Measurements from ENCODE around the gene CNTF.

CNTF gene

GRCh38 chr11:58645854-58646253 lies 23.4 kb downstream of the CNTF start:
- H3K36me3 ChIP-seq (ENCODE audit: control insufficient read depth in 2 of 2, insufficient read depth in 1 of 2, low read length in 2 of 2), result no peaks in the 10 kb centered on the region
- H3K9me3 ChIP-seq (ENCODE audit: control insufficient read depth, insufficient read depth, low read depth, low read length), result no peaks in the 10 kb centered on the region
- no peak overlapping the region for H3K4me3 ChIP-seq (ENCODE audit: low read depth, low read length)
- no peak overlapping the region for H3K27ac ChIP-seq (ENCODE audit: extremely low read depth, low read depth, low read length)
- CTCF ChIA-PET, result interaction anchor here (0.7 kb wide), 2 partner anchors 30 to 520 kb away, joined by 3 to 4 read pairs; no protein-coding TSS in a partner anchor
- POLR2A ChIA-PET, result no interaction called here
- H3K4me1 ChIP-seq (ENCODE audit: control insufficient read depth, insufficient read depth, low read length), result no peaks in the 10 kb centered on the region
- no peak for TF ChIP-seq ZNF248 (tag by site-specific recombination; IDR thresholded peaks at IDR 0.05)
- TF ChIP-seq ZNF777 (tag by site-specific recombination; IDR thresholded peaks at IDR 0.05; ENCODE audit: borderline replicate concordance), result no peak
- no peak for TF ChIP-seq ZNF19 (tag by site-specific recombination; IDR thresholded peaks at IDR 0.05; ENCODE audit: low read depth)
- no peak for TF ChIP-seq ZNF521 (tag by site-specific recombination; IDR thresholded peaks at IDR 0.05)
- TF ChIP-seq SETDB1 (IDR thresholded peaks at IDR 0.05; ENCODE audit: insufficient read length, low read length), result peak; percentile 60
- TF ChIP-seq ZNF585B (tag by site-specific recombination; IDR thresholded peaks at IDR 0.05), result peak; percentile 89
- no peak for TF ChIP-seq ZNF660 (tag by site-specific recombination; IDR thresholded peaks at IDR 0.05)
- no peak for TF ChIP-seq ZNF202 (tag by site-specific recombination; IDR thresholded peaks at IDR 0.05; ENCODE audit: borderline replicate concordance)
- TF ChIP-seq ZNF610 (tag by site-specific recombination; IDR thresholded peaks at IDR 0.05; ENCODE audit: borderline replicate concordance), result no peak
- TF ChIP-seq ZNF510 (tag by site-specific recombination; IDR thresholded peaks at IDR 0.05; ENCODE audit: insufficient replicate concordance), result no peak
- no peak for TF ChIP-seq KLF8 (tag by site-specific recombination; IDR thresholded peaks at IDR 0.05)
- no peak for TF ChIP-seq ZNF324 (tag by site-specific recombination; IDR thresholded peaks at IDR 0.05)
- TF ChIP-seq ZNF426 (tag by site-specific recombination; IDR thresholded peaks at IDR 0.05), result no peak
- TF ChIP-seq, protein P1, sequence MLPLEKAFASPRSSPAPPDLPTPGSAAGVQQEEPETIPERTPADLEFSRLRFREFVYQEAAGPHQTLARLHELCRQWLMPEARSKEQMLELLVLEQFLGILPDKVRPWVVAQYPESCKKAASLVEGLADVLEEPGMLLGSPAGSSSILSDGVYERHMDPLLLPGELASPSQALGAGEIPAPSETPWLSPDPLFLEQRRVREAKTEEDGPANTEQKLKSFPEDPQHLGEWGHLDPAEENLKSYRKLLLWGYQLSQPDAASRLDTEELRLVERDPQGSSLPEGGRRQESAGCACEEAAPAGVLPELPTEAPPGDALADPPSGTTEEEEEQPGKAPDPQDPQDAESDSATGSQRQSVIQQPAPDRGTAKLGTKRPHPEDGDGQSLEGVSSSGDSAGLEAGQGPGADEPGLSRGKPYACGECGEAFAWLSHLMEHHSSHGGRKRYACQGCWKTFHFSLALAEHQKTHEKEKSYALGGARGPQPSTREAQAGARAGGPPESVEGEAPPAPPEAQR (tag by site-specific recombination; IDR thresholded peaks at IDR 0.05), result no peak
- TF ChIP-seq FEZF1 (tag by site-specific recombination; IDR thresholded peaks at IDR 0.05), result no peak
- TF ChIP-seq ZEB2 (tag by site-specific recombination; IDR thresholded peaks at IDR 0.05), result no peak
- TF ChIP-seq ZNF830 (tag by site-specific recombination; IDR thresholded peaks at IDR 0.05; ENCODE audit: low read depth), result no peak
- no peak for TF ChIP-seq KLF10 (tag by site-specific recombination; IDR thresholded peaks at IDR 0.05)

DNA sequence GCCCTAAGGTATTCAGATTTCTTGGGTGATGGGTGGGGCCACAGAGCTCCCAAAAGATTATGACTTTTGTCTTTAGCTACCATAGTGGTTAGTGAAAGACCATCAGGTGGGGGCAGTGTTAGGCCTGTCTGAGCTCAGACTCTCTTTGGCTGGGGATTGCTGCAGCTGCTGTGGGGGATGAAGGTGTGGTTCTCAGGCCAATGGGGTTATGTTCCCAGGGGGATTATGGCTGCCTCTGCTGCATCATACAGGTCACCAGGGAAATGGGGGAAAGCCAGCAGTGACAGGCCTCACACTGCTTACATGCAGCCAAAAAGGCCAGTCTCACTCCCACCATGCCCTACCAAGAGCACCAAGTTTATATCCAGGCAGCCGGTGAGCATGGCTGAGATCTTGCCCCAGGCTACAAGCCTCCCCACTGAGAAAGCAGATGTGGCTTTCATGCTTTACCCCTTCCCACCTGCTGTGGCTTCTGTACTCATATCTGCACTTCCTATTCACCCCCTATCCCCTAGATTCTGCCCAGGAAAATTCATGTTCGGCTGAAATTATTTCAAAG lies 24.8 kb downstream of the CNTF start:
- H3K36me3 ChIP-seq (ENCODE audit: control insufficient read depth in 2 of 2, insufficient read depth in 1 of 2, low read length in 2 of 2), result no peaks in the 10 kb centered on the region
- H3K27ac ChIP-seq (ENCODE audit: extremely low read depth, low read depth, low read length), result no peak overlapping the region
- H3K9me3 ChIP-seq (ENCODE audit: control insufficient read depth, insufficient read depth, low read depth, low read length), result no peaks in the 10 kb centered on the region
- TF ChIP-seq, protein P2, sequence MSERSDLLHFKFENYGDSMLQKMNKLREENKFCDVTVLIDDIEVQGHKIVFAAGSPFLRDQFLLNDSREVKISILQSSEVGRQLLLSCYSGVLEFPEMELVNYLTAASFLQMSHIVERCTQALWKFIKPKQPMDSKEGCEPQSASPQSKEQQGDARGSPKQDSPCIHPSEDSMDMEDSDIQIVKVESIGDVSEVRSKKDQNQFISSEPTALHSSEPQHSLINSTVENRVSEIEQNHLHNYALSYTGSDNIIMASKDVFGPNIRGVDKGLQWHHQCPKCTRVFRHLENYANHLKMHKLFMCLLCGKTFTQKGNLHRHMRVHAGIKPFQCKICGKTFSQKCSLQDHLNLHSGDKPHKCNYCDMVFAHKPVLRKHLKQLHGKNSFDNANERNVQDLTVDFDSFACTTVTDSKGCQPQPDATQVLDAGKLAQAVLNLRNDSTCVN (tag by site-specific recombination; optimal IDR thresholded peaks at IDR 0.05), result no peak
- TF ChIP-seq ZIC2 (tag by site-specific recombination; IDR thresholded peaks at IDR 0.05), result peak; percentile 73
- ChIA-PET CTCF (interaction anchor here (0.6 to 0.7 kb wide), 2 partner anchors 782 to 790 kb away, joined by 3 to 4 read pairs; no protein-coding TSS in a partner anchor), POLR2A (no interaction called here)
- no peak overlapping the region for H3K4me3 ChIP-seq (ENCODE audit: low read depth, low read length)
- no peaks in the 10 kb centered on the region for H3K4me1 ChIP-seq (ENCODE audit: control insufficient read depth, insufficient read depth, low read length)

DNA sequence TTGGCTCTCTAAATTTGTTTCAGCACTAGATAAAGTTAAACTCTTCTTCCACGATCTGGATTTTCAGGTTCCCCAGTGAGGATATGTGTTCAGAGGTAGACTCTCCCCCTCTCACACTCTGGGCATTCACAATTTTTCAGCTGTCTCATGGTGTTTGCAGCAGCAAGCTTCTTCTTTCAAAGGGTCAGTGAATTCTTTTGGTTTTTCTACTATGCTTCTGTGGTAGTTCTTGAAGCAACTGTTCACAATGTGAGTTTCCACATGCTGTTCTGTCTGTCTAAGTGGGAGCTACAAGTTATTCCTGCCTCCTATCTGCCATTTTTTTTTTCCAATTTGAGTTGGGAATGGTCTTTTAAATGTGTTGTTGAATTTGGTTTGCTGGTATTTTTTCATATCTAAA lies 25.4 kb downstream of the CNTF start:
- no peak overlapping the region for H3K4me3 ChIP-seq (ENCODE audit: low read depth, low read length)
- CTCF ChIA-PET, result interaction anchor here (0.7 kb wide), 1 partner anchor 11 kb away, joined by 3 read pairs; no protein-coding TSS in a partner anchor
- no peaks in the 10 kb centered on the region for H3K4me1 ChIP-seq (ENCODE audit: control insufficient read depth, insufficient read depth, low read length)
- H3K9me3 ChIP-seq (ENCODE audit: control insufficient read depth, insufficient read depth, low read depth, low read length), result no peaks in the 10 kb centered on the region
- POLR2A ChIA-PET, result no interaction called here
- H3K27ac ChIP-seq (ENCODE audit: extremely low read depth, low read depth, low read length), result no peak overlapping the region
- no peaks in the 10 kb centered on the region for H3K36me3 ChIP-seq (ENCODE audit: control insufficient read depth in 2 of 2, insufficient read depth in 1 of 2, low read length in 2 of 2)
- no peak for TF ChIP-seq YY2 (tag by site-specific recombination; IDR thresholded peaks at IDR 0.05)
- TF ChIP-seq ZNF23 (tag by site-specific recombination; IDR thresholded peaks at IDR 0.05; ENCODE audit: borderline replicate concordance), result no peak
- TF ChIP-seq ZNF121 (tag by site-specific recombination; IDR thresholded peaks at IDR 0.05), result no peak
- no peak for TF ChIP-seq ZNF398 (tag by site-specific recombination; IDR thresholded peaks at IDR 0.05)
- no peak for TF ChIP-seq ZNF157 (tag by site-specific recombination; IDR thresholded peaks at IDR 0.05)
- TF ChIP-seq ZNF514 (tag by site-specific recombination; IDR thresholded peaks at IDR 0.05), result no peak
- TF ChIP-seq KLF1 (tag by site-specific recombination; IDR thresholded peaks at IDR 0.05), result no peak
- TF ChIP-seq HOXA7 (CRISPR knock-in tag; IDR thresholded peaks at IDR 0.05; ENCODE audit: borderline replicate concordance), result no peak
- TF ChIP-seq GLI4 (tag by site-specific recombination; IDR thresholded peaks at IDR 0.05), result no peak
- TF ChIP-seq ZNF19 (tag by site-specific recombination; IDR thresholded peaks at IDR 0.05; ENCODE audit: low read depth), result no peak
